Neural progenitor cell (in vitro differentiated cells): ENCODE data around the gene UBAC1. TPM values are rescaled to one million over a fixed set of nuclear protein-coding genes. Genes with fewer than 3 reads are reported as not detected.

Source experiments
- DNase-seq: peaks from one replicate; pipeline ENCODE4 v3.0.0-alpha.2; 2016; ENCODE audit warnings: low spot score
- H2AFZ ChIP-seq: fragments of 200-600 bp; sonication (generic); replicated peaks from 2 replicates; pipeline ENCODE4 v1.6.1; 2016; ENCODE audit warnings: antibody characterized with exemption
- H3F3A ChIP-seq: fragments of 200-600 bp; sonication (generic); 2 replicates; pipeline ENCODE4 v1.6.1; 2016; ENCODE audit warnings: antibody characterized with exemption, low read depth
- H3K27ac ChIP-seq: fragments of 200-600 bp; sonication (generic); 2 replicates; pipeline ENCODE4 v1.5.1; 2016; ENCODE audit warnings: mild to moderate bottlenecking
- H3K27me3 ChIP-seq: fragments of 200-600 bp; sonication (generic); 2 replicates; pipeline ENCODE4 v1.6.1; 2016; ENCODE audit warnings: mild to moderate bottlenecking, moderate library complexity
- H3K36me3 ChIP-seq: fragments of 200-600 bp; sonication (generic); 2 replicates; pipeline ENCODE4 v1.5.1; 2016
- H3K4me1 ChIP-seq: fragments of 200-600 bp; sonication (generic); 2 replicates; pipeline ENCODE4 v1.6.1; 2016; ENCODE audit warnings: mixed run types
- H3K4me2 ChIP-seq: fragments of 200-600 bp; sonication (generic); 2 replicates; pipeline ENCODE4 v1.6.1; 2016
- H3K4me3 ChIP-seq: fragments of 200-600 bp; sonication (generic); 2 replicates; pipeline ENCODE4 v1.5.1; 2016
- H3K79me2 ChIP-seq: fragments of 200-600 bp; sonication (generic); 2 replicates; pipeline ENCODE4 v1.6.1; 2016; ENCODE audit warnings: low read depth
- H3K9ac ChIP-seq: fragments of 200-600 bp; sonication (generic); 2 replicates; pipeline ENCODE4 v1.6.1; 2016
- H3K9me3 ChIP-seq: fragments of 200-600 bp; sonication (generic); 2 replicates; pipeline ENCODE4 v1.5.1; 2016; ENCODE audit warnings: low read depth
- H4K20me1 ChIP-seq: fragments of 200-600 bp; sonication (generic); 2 replicates; pipeline ENCODE4 v1.6.1; 2016; ENCODE audit warnings: low read depth
- H3K27ac Mint-ChIP-seq: 3 replicates; pipeline ENCODE4 v1.8.0; 2021; ENCODE audit warnings: mixed read lengths
- H3K27me3 Mint-ChIP-seq: 2 replicates; pipeline ENCODE4 v1.8.0; 2022; ENCODE audit warnings: low read depth, mild to moderate bottlenecking, inconsistent platforms, moderate library complexity, mixed read lengths; ENCODE audit not compliant: insufficient read depth
- H3K36me3 Mint-ChIP-seq: 3 replicates; pipeline ENCODE4 v1.8.0; 2021; ENCODE audit warnings: mixed read lengths
- H3K4me1 Mint-ChIP-seq: 3 replicates; pipeline ENCODE4 v1.8.0; 2021; ENCODE audit warnings: mixed read lengths
- H3K4me3 Mint-ChIP-seq: 3 replicates; pipeline ENCODE4 v1.8.0; 2021; ENCODE audit warnings: mild to moderate bottlenecking, moderate library complexity, mixed read lengths
- H3K9me3 Mint-ChIP-seq: 3 replicates; pipeline ENCODE4 v1.8.0; 2020; ENCODE audit warnings: mixed read lengths
- CTCF ChIP-seq: fragments of 200-600 bp; sonication (generic); IDR thresholded peaks from 2 replicates; pipeline ENCODE4 v1.5.1; 2017; ENCODE audit warnings: antibody characterized with exemption, mild to moderate bottlenecking
- EZH2 ChIP-seq: fragments of 200-600 bp; sonication (generic); IDR thresholded peaks from 2 replicates; pipeline ENCODE4 v1.6.1; 2017; ENCODE audit warnings: antibody characterized with exemption, mild to moderate bottlenecking, moderate library complexity
- EZH2phosphoT487 ChIP-seq: fragments of 200-600 bp; sonication (generic); IDR thresholded peaks from 2 replicates; pipeline ENCODE4 v1.6.1; 2017; ENCODE audit warnings: antibody characterized with exemption
- total RNA-seq: library from RNA; depleted of rRNA; stranded (reverse); fragments of >200 nt; gene quantifications from 2 replicates; pipeline ENCODE4 v1.2.3, GENCODE V29; 2015; ENCODE audit warnings: low replicate concordance

UBAC1 gene
- total RNA-seq, 1 donor from 2014 or later = 66.0 TPM

GRCh38 chr9:135956802-135957174 lies 4.4 kb downstream of the UBAC1 start:
- peaks cover 55% of the 10 kb centered on the region for H3K79me2 ChIP-seq
- TF ChIP-seq CTCF = no peak

GRCh38 chr9:135955934-135956801 lies 5.0 kb downstream of the UBAC1 start:
- Mint-ChIP-seq H3K36me3 (peaks cover 5% of the 10 kb centered on the region), H3K27ac (no peak overlapping the region), H3K9me3 (no peaks in the 10 kb centered on the region), H3K27me3 (no peaks in the 10 kb centered on the region), H3K4me3 (no peak overlapping the region), H3K4me1 (peaks cover 19% of the 10 kb centered on the region)
- H4K20me1 ChIP-seq = peaks cover 31% of the 10 kb centered on the region
- no peaks in the 10 kb centered on the region for H3K36me3 ChIP-seq
- peaks cover 55% of the 10 kb centered on the region for H3K79me2 ChIP-seq
- no peak overlapping the region for H3K4me2 ChIP-seq
- H2AFZ ChIP-seq = no peak overlapping the region
- peaks cover 6% of the 10 kb centered on the region for H3K4me1 ChIP-seq
- peaks cover 10% of the 10 kb centered on the region for H3F3A ChIP-seq
- no peaks in the 10 kb centered on the region for H3K9me3 ChIP-seq
- no peak overlapping the region for H3K4me3 ChIP-seq
- no peak for DNase-seq
- no peak overlapping the region for H3K9ac ChIP-seq
- H3K27ac ChIP-seq = no peak overlapping the region
- no peak for TF ChIP-seq EZH2
- no peak for TF ChIP-seq CTCF
- TF ChIP-seq EZH2phosphoT487 = no peak
- H3K27me3 ChIP-seq = no peaks in the 10 kb centered on the region

More at GRCh38 chr9:135956802-135957174, 4.4 kb downstream of the UBAC1 start:
- no peaks in the 10 kb centered on the region for H3K9me3 Mint-ChIP-seq
- Histone ChIP-seq H3K27ac (no peak overlapping the region), H3K36me3 (no peaks in the 10 kb centered on the region), H3K27me3 (peaks cover 3% of the 10 kb centered on the region), H3K9ac (no peak overlapping the region), H3F3A (peaks cover 10% of the 10 kb centered on the region), H4K20me1 (peaks cover 31% of the 10 kb centered on the region), H3K4me2 (no peak overlapping the region), H2AFZ (no peak overlapping the region), H3K4me1 (peaks cover 6% of the 10 kb centered on the region), H3K4me3 (no peak overlapping the region), H3K9me3 (no peaks in the 10 kb centered on the region)
- H3K36me3 Mint-ChIP-seq = peaks cover 5% of the 10 kb centered on the region
- peaks cover 24% of the 10 kb centered on the region for H3K4me1 Mint-ChIP-seq
- DNase-seq = no peak
- H3K4me3 Mint-ChIP-seq = no peak overlapping the region
- no peak overlapping the region for H3K27ac Mint-ChIP-seq
- no peaks in the 10 kb centered on the region for H3K27me3 Mint-ChIP-seq

GRCh38 chr9:135952664-135953206 lies 8.4 kb downstream of the UBAC1 start:
- peaks cover 5% of the 10 kb centered on the region for H3K36me3 Mint-ChIP-seq
- Histone ChIP-seq H3F3A (no peaks in the 10 kb centered on the region), H2AFZ (no peak overlapping the region), H3K4me3 (no peak overlapping the region), H3K27ac (peak overlapping the region; percentile 12), H3K4me2 (no peak overlapping the region), H3K36me3 (no peaks in the 10 kb centered on the region), H4K20me1 (peaks cover 8% of the 10 kb centered on the region), H3K27me3 (no peaks in the 10 kb centered on the region), H3K4me1 (peaks cover 6% of the 10 kb centered on the region), H3K79me2 (peaks cover 25% of the 10 kb centered on the region), H3K9ac (no peak overlapping the region), H3K9me3 (no peaks in the 10 kb centered on the region)
- no peaks in the 10 kb centered on the region for H3K9me3 Mint-ChIP-seq
- no peak overlapping the region for H3K4me3 Mint-ChIP-seq
- no peak overlapping the region for H3K27ac Mint-ChIP-seq
- no peaks in the 10 kb centered on the region for H3K27me3 Mint-ChIP-seq
- no peak for DNase-seq
- peaks cover 10% of the 10 kb centered on the region for H3K4me1 Mint-ChIP-seq
- TF ChIP-seq CTCF (no peak), EZH2phosphoT487 (no peak), EZH2 (no peak)
